ENCODE results near the gene ROR2.
"Not testable (repeated sequence)": the region's sequence is repeated elsewhere in the genome, so short reads cannot be mapped to it uniquely, and the experiment has no call there.

DNA sequence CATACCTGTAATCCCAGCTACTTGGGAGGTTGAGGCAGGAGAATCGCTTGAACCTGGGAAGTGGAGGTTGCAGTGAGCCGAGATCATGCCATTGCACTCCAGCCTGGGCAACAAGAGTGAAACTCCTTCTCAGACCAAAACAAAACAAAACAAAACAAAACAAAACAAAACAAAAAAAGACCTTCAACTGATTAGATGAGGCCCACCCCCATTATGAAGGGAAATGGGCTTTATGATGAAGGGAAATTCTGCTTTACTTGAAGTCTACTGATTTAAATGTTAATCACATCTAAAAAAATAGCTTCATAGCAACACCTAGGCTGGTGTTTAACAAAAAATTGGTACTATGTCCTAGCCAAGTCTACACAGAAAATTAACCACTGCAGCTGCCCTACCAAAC, 25.2 kb upstream of the ROR2 start:
- TF ChIP-seq EZH2phosphoT487 (IDR thresholded peaks at IDR 0.05; ENCODE audit: unreplicated experiment); POLR2AphosphoS5 (IDR thresholded peaks at IDR 0.05; ENCODE audit: low read depth); EZH2 (IDR thresholded peaks at IDR 0.05; ENCODE audit: low read depth, unreplicated experiment); REST (IDR thresholded peaks at IDR 0.05; ENCODE audit: unreplicated experiment); STAT1 (IDR thresholded peaks at IDR 0.05; ENCODE audit: unreplicated experiment): not testable (repeated sequence)
- TF ChIP-seq, protein P1, sequence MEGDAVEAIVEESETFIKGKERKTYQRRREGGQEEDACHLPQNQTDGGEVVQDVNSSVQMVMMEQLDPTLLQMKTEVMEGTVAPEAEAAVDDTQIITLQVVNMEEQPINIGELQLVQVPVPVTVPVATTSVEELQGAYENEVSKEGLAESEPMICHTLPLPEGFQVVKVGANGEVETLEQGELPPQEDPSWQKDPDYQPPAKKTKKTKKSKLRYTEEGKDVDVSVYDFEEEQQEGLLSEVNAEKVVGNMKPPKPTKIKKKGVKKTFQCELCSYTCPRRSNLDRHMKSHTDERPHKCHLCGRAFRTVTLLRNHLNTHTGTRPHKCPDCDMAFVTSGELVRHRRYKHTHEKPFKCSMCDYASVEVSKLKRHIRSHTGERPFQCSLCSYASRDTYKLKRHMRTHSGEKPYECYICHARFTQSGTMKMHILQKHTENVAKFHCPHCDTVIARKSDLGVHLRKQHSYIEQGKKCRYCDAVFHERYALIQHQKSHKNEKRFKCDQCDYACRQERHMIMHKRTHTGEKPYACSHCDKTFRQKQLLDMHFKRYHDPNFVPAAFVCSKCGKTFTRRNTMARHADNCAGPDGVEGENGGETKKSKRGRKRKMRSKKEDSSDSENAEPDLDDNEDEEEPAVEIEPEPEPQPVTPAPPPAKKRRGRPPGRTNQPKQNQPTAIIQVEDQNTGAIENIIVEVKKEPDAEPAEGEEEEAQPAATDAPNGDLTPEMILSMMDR (conservative IDR thresholded peaks at IDR 0.05; ENCODE audit: low read depth in 2 of 2) = not testable (repeated sequence)
- TF ChIP-seq, protein P2, sequence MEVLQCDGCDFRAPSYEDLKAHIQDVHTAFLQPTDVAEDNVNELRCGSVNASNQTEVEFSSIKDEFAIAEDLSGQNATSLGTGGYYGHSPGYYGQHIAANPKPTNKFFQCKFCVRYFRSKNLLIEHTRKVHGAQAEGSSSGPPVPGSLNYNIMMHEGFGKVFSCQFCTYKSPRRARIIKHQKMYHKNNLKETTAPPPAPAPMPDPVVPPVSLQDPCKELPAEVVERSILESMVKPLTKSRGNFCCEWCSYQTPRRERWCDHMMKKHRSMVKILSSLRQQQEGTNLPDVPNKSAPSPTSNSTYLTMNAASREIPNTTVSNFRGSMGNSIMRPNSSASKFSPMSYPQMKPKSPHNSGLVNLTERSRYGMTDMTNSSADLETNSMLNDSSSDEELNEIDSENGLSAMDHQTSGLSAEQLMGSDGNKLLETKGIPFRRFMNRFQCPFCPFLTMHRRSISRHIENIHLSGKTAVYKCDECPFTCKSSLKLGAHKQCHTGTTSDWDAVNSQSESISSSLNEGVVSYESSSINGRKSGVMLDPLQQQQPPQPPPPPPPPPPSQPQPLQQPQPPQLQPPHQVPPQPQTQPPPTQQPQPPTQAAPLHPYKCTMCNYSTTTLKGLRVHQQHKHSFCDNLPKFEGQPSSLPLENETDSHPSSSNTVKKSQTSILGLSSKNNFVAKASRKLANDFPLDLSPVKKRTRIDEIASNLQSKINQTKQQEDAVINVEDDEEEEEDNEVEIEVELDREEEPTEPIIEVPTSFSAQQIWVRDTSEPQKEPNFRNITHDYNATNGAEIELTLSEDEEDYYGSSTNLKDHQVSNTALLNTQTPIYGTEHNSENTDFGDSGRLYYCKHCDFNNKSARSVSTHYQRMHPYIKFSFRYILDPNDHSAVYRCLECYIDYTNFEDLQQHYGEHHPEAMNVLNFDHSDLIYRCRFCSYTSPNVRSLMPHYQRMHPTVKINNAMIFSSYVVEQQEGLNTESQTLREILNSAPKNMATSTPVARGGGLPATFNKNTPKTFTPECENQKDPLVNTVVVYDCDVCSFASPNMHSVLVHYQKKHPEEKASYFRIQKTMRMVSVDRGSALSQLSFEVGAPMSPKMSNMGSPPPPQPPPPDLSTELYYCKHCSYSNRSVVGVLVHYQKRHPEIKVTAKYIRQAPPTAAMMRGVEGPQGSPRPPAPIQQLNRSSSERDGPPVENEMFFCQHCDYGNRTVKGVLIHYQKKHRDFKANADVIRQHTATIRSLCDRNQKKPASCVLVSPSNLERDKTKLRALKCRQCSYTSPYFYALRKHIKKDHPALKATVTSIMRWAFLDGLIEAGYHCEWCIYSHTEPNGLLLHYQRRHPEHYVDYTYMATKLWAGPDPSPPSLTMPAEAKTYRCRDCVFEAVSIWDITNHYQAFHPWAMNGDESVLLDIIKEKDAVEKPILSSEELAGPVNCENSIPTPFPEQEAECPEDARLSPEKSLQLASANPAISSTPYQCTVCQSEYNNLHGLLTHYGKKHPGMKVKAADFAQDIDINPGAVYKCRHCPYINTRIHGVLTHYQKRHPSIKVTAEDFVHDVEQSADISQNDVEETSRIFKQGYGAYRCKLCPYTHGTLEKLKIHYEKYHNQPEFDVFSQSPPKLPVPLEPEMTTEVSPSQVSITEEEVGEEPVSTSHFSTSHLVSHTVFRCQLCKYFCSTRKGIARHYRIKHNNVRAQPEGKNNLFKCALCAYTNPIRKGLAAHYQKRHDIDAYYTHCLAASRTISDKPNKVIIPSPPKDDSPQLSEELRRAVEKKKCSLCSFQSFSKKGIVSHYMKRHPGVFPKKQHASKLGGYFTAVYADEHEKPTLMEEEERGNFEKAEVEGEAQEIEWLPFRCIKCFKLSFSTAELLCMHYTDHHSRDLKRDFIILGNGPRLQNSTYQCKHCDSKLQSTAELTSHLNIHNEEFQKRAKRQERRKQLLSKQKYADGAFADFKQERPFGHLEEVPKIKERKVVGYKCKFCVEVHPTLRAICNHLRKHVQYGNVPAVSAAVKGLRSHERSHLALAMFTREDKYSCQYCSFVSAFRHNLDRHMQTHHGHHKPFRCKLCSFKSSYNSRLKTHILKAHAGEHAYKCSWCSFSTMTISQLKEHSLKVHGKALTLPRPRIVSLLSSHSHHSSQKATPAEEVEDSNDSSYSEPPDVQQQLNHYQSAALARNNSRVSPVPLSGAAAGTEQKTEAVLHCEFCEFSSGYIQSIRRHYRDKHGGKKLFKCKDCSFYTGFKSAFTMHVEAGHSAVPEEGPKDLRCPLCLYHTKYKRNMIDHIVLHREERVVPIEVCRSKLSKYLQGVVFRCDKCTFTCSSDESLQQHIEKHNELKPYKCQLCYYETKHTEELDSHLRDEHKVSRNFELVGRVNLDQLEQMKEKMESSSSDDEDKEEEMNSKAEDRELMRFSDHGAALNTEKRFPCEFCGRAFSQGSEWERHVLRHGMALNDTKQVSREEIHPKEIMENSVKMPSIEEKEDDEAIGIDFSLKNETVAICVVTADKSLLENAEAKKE (CRISPR knock-in tag; IDR thresholded peaks at IDR 0.05) = not testable (repeated sequence)

Data from GM23338 (cell line).